ENCODE results near the gene ANKS1B.
"Not testable (repeated sequence)": the region's sequence is repeated elsewhere in the genome, so short reads cannot be mapped to it uniquely, and the experiment has no call there.

- TF ChIP-seq CTCF (IDR thresholded peaks at IDR 0.05); SIN3A (IDR thresholded peaks at IDR 0.05; ENCODE audit: borderline replicate concordance, insufficient read depth, low read depth, low read length); POLR2AphosphoS5 (IDR thresholded peaks at IDR 0.05; ENCODE audit: low read depth, low read length); TCF7L2 (IDR thresholded peaks at IDR 0.05; ENCODE audit: low read depth, low read length); REST (IDR thresholded peaks at IDR 0.05; ENCODE audit: insufficient read depth in 1 of 2, low read depth in 2 of 2, low read length in 1 of 2): not testable (repeated sequence)
Measured at GRCh38 chr12:99715841-99716510, 268.8 kb downstream of the ANKS1B start.
